Panc1 (cell line): ENCODE results near the gene OTOGL. TPM values are rescaled to one million over a fixed set of nuclear protein-coding genes. Genes with fewer than 3 reads are reported as not detected.

ENCODE experiments used
- ATAC-seq: fragments of 200-7000 bp; cut with Tn5 transposase; 2 replicates; pipeline ENCODE4 v1.9.1; 2020; ENCODE audit warnings: mild to moderate bottlenecking, moderate library complexity
- BruUV-seq: library from RNA; stranded (reverse); fragments of 400-500 nt; replicated peaks from 2 replicates; lab custom pipeline; 2021; lab: Mats Ljungman, UMichigan
- CTCF ChIA-PET: fragments of 300-600 bp; sonication (Branson Sonifier 250); formaldehyde crosslinking; loops from one replicate; lab custom pipeline; 2022; ENCODE audit warnings: antibody characterized with exemption; lab: Charles Lee
- POLR2A ChIA-PET: fragments of 300-600 bp; sonication (Branson Sonifier 250); formaldehyde crosslinking; loops from one replicate; lab custom pipeline; 2022; ENCODE audit warnings: antibody characterized with exemption; lab: Charles Lee
- DNase-seq: peaks from one replicate; pipeline ENCODE4 v3.0.0-alpha.2; 2010; ENCODE audit warnings: low read depth, low spot score
- H3K27ac ChIP-seq: 2 replicates; pipeline ENCODE4 v1.5.1; 2011; ENCODE audit warnings: mild to moderate bottlenecking, low read length, inconsistent platforms
- H3K27me3 ChIP-seq: fragments of 200-500 bp; sonication (Bioruptor generic); 2 replicates; pipeline ENCODE4 v1.6.0; 2014; ENCODE audit warnings: low read length, inconsistent platforms; ENCODE audit not compliant: control insufficient read depth, insufficient read depth
- H3K36me3 ChIP-seq: fragments of 200-500 bp; sonication (Bioruptor generic); 2 replicates; pipeline ENCODE4 v1.5.1; 2014; ENCODE audit warnings: inconsistent platforms, mild to moderate bottlenecking, low read length, moderate library complexity; ENCODE audit not compliant: control insufficient read depth, insufficient read depth
- H3K4me1 ChIP-seq: 2 replicates; pipeline ENCODE4 v1.5.1; 2011; ENCODE audit warnings: inconsistent platforms, mild to moderate bottlenecking, low read length, moderate library complexity; ENCODE audit not compliant: control insufficient read depth, insufficient read depth
- H3K4me3 ChIP-seq, 2 experiments: 2 replicates each; pipeline ENCODE4 v1.5.1; 2011 to 2012; ENCODE audit warnings: low read depth in 2 of 2, low read length in 2 of 2, mild to moderate bottlenecking in 2 of 2, inconsistent platforms in 1 of 2, moderate library complexity in 1 of 2
- H3K9me3 ChIP-seq: fragments of 200-500 bp; sonication (Bioruptor generic); 2 replicates; pipeline ENCODE4 v1.5.1; 2014; ENCODE audit warnings: low read depth, mild to moderate bottlenecking, inconsistent platforms, low read length, moderate library complexity; ENCODE audit not compliant: control insufficient read depth, insufficient read depth
- CTCF ChIP-seq: fragments of 450-650 bp; IDR thresholded peaks from 2 replicates; pipeline ENCODE4 v1.5.1; 2017; ENCODE audit warnings: mild to moderate bottlenecking
- POLR2AphosphoS5 ChIP-seq: IDR thresholded peaks from 2 replicates; pipeline ENCODE4 v1.6.1; 2012; ENCODE audit warnings: mild to moderate bottlenecking, low read depth, low read length, moderate library complexity
- SIN3A ChIP-seq: IDR thresholded peaks from 2 replicates; pipeline ENCODE4 v1.6.1; 2012; ENCODE audit warnings: low read depth, mild to moderate bottlenecking, low read length, moderate library complexity, borderline replicate concordance; ENCODE audit not compliant: insufficient read depth
- TCF7L2 ChIP-seq: IDR thresholded peaks from 2 replicates; pipeline ENCODE4 v1.6.1; 2011; ENCODE audit warnings: mild to moderate bottlenecking, low read depth, low read length, inconsistent platforms
- in situ Hi-C: cut with HindIII; loops from 2 replicates; pipeline ENCODE4 v1.10.0; 2016; ENCODE audit warnings: low sequenced_read_pairs, low pct_unique_long_range_greater_than_20kb
- intact Hi-C: fragments of 100-400 bp; cut with micrococcal nuclease; formaldehyde crosslinking; loops from one replicate; pipeline ENCODE4 v1.10.0; 2022; ENCODE audit not compliant: unreplicated experiment
- total RNA-seq: library from RNA; stranded (reverse); gene quantifications from one replicate; pipeline ENCODE4 v1.2.1, GENCODE V29; 2021; ENCODE audit not compliant: unreplicated experiment
- TF ChIP-seq, protein P1 (sequence below), 2 experiments: IDR thresholded peaks; 2 replicates each; pipeline ENCODE4 v1.6.1; 2011 to 2012; ENCODE audit warnings: low read depth in 2 of 2, control low read depth in 1 of 2, low read length in 1 of 2, mild to moderate bottlenecking in 1 of 2, moderate library complexity in 1 of 2; ENCODE audit not compliant: insufficient read depth in 1 of 2

The OTOGL gene
- total RNA-seq, 1 experiment from 2014 or later: not detected

- no peaks in the 10 kb centered on the region for H3K9me3 ChIP-seq
- no peaks in the 10 kb centered on the region for H3K27me3 ChIP-seq
- no peaks in the 10 kb centered on the region; the same call in 1 of the 2 replicates for H3K36me3 ChIP-seq
- H3K4me3 ChIP-seq: no peak overlapping the region
- H3K27ac ChIP-seq: no peak overlapping the region
- CTCF ChIA-PET: interaction anchor here (0.6 kb wide), 1 partner anchor 1315 kb away, joined by 3 read pairs; no protein-coding TSS in a partner anchor
- intact Hi-C loops (no loop called here), in situ Hi-C loops (no loop called here)
- ATAC-seq: no peak
- no TSS peak for BruUV-seq
- TF ChIP-seq, protein P1, sequence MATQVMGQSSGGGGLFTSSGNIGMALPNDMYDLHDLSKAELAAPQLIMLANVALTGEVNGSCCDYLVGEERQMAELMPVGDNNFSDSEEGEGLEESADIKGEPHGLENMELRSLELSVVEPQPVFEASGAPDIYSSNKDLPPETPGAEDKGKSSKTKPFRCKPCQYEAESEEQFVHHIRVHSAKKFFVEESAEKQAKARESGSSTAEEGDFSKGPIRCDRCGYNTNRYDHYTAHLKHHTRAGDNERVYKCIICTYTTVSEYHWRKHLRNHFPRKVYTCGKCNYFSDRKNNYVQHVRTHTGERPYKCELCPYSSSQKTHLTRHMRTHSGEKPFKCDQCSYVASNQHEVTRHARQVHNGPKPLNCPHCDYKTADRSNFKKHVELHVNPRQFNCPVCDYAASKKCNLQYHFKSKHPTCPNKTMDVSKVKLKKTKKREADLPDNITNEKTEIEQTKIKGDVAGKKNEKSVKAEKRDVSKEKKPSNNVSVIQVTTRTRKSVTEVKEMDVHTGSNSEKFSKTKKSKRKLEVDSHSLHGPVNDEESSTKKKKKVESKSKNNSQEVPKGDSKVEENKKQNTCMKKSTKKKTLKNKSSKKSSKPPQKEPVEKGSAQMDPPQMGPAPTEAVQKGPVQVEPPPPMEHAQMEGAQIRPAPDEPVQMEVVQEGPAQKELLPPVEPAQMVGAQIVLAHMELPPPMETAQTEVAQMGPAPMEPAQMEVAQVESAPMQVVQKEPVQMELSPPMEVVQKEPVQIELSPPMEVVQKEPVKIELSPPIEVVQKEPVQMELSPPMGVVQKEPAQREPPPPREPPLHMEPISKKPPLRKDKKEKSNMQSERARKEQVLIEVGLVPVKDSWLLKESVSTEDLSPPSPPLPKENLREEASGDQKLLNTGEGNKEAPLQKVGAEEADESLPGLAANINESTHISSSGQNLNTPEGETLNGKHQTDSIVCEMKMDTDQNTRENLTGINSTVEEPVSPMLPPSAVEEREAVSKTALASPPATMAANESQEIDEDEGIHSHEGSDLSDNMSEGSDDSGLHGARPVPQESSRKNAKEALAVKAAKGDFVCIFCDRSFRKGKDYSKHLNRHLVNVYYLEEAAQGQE (IDR thresholded peaks at IDR 0.05; ENCODE audit: insufficient read depth in 1 of 2, low read depth in 2 of 2, low read length in 1 of 2): no peak
- no peak for TF ChIP-seq TCF7L2
- no peak; the same call in 1 of the 2 replicates for TF ChIP-seq CTCF
- no peak for TF ChIP-seq SIN3A
- H3K4me1 ChIP-seq: no peaks in the 10 kb centered on the region
- no peak for DNase-seq
- POLR2A ChIA-PET: no interaction called here
Observed at GRCh38 chr12:80313209-80313608, 213.9 kb downstream of the OTOGL start.

- no peaks in the 10 kb centered on the region for H3K9me3 ChIP-seq
- TF ChIP-seq POLR2AphosphoS5: no peak
- no peak for TF ChIP-seq CTCF
- TF ChIP-seq, protein P1 (IDR thresholded peaks at IDR 0.05; ENCODE audit: insufficient read depth in 1 of 2, low read depth in 2 of 2, low read length in 1 of 2): no peak
- no peak for TF ChIP-seq TCF7L2
- no peak for TF ChIP-seq SIN3A
- intact Hi-C loops: no loop called here
- no peaks in the 10 kb centered on the region for H3K27me3 ChIP-seq
- CTCF ChIA-PET: no interaction called here
- no peak for ATAC-seq
- no peaks in the 10 kb centered on the region; the same call in 1 of the 2 replicates for H3K36me3 ChIP-seq
- no peak overlapping the region for H3K4me3 ChIP-seq
- DNase-seq: no peak
- POLR2A ChIA-PET: no interaction called here
- H3K27ac ChIP-seq: no peak overlapping the region
- in situ Hi-C loops: no loop called here
- no peaks in the 10 kb centered on the region for H3K4me1 ChIP-seq
- no TSS peak for BruUV-seq
Observed at GRCh38 chr12:80314741-80315140, 215.4 kb downstream of the OTOGL start.
